Natural killer cell (primary cell): ENCODE measurements around the gene TMEM192. TPM values are rescaled to one million over a fixed set of nuclear protein-coding genes. Genes with fewer than 3 reads are reported as not detected.
A peak's percentile ranks its signal among the peaks of the same experiment; 100 is the strongest.

Experiments used
- ATAC-seq, 3 donors: fragments of 150-1000 bp in 2 of 3; fragments of 200-7000 bp in 1 of 3; cut with Tn5 transposase; 1 replicate in 1 of 3; 2 replicates in 2 of 3; pipeline ENCODE4 v1.10.0; 2021; ENCODE audit warnings: mild to moderate bottlenecking in 2 of 3, moderate library complexity in 2 of 3
- DNase-seq, 2 donors: peaks; one replicate each; pipeline versions ENCODE4 v3.0.0 to v3.0.0-alpha.2; 2013 to 2021; ENCODE audit warnings: mixed read lengths in 1 of 2
- H3K27ac ChIP-seq: one replicate; pipeline ENCODE4 v1.5.1; 2013; ENCODE audit warnings: mild to moderate bottlenecking, low read length
- H3K27me3 ChIP-seq: one replicate; pipeline ENCODE4 v1.6.1; 2013; ENCODE audit warnings: low read length; ENCODE audit not compliant: control insufficient read depth, insufficient read depth
- H3K36me3 ChIP-seq: one replicate; pipeline ENCODE4 v1.6.1; 2013; ENCODE audit warnings: low read length; ENCODE audit not compliant: control insufficient read depth, insufficient read depth
- H3K4me1 ChIP-seq: one replicate; pipeline ENCODE4 v1.6.1; 2013; ENCODE audit warnings: low read length; ENCODE audit not compliant: control insufficient read depth, insufficient read depth
- H3K4me3 ChIP-seq: one replicate; pipeline ENCODE4 v1.5.1; 2013; ENCODE audit warnings: low read length
- H3K9me3 ChIP-seq: one replicate; pipeline ENCODE4 v1.6.1; 2013; ENCODE audit warnings: low read length; ENCODE audit not compliant: control insufficient read depth, insufficient read depth
- H3K27ac Mint-ChIP-seq, 2 donors: one replicate each; pipeline ENCODE4 v1.8.0; 2022; ENCODE audit warnings: mild to moderate bottlenecking in 2 of 2, mixed read lengths in 2 of 2, moderate library complexity in 1 of 2
- H3K27me3 Mint-ChIP-seq, 2 donors: one replicate each; pipeline ENCODE4 v1.8.0; 2022; ENCODE audit warnings: low read depth in 2 of 2, mixed read lengths in 2 of 2
- H3K36me3 Mint-ChIP-seq: one replicate; pipeline ENCODE4 v1.8.0; 2022; ENCODE audit warnings: mixed read lengths
- H3K4me1 Mint-ChIP-seq, 2 donors: one replicate each; pipeline ENCODE4 v1.8.0; 2022; ENCODE audit warnings: mixed read lengths in 2 of 2
- H3K4me3 Mint-ChIP-seq: one replicate; pipeline ENCODE4 v1.8.0; 2022; ENCODE audit warnings: mild to moderate bottlenecking, moderate library complexity, mixed read lengths
- H3K9me3 Mint-ChIP-seq, 2 donors: one replicate each; pipeline ENCODE4 v1.8.0; 2022; ENCODE audit warnings: mixed read lengths in 2 of 2
- CTCF ChIP-seq: fragments of 200-600 bp; IDR thresholded peaks from one replicate; pipeline ENCODE4 v1.8.0; 2022; ENCODE audit warnings: antibody characterized with exemption
- WGBS: methylation state at CpG from one replicate; pipeline ENCODE4 v1.1.7; 2013; ENCODE audit warnings: missing lambda C conversion rate; ENCODE audit not compliant: insufficient coverage; 5-methylcytosine and 5-hydroxymethylcytosine counted together
- intact Hi-C: fragments of 100-400 bp; cut with micrococcal nuclease; formaldehyde crosslinking; loops from one replicate; pipeline ENCODE4 v1.14.2; 2022
- total RNA-seq, 4 donors: library from RNA; stranded (reverse); fragments of 120-200 nt in 1 of 4; gene quantifications; one replicate each; pipeline versions ENCODE4 v1.2.3 to v1.2.4, GENCODE V29; 2013 to 2022

Gene TMEM192
- total RNA-seq = 10 to 100 TPM in 2 of 3 donors, 1 to 10 TPM in 1; 9.4 to 11.4 (median 11.0) TPM
- total RNA-seq (2013) = 18.0 TPM

DNA sequence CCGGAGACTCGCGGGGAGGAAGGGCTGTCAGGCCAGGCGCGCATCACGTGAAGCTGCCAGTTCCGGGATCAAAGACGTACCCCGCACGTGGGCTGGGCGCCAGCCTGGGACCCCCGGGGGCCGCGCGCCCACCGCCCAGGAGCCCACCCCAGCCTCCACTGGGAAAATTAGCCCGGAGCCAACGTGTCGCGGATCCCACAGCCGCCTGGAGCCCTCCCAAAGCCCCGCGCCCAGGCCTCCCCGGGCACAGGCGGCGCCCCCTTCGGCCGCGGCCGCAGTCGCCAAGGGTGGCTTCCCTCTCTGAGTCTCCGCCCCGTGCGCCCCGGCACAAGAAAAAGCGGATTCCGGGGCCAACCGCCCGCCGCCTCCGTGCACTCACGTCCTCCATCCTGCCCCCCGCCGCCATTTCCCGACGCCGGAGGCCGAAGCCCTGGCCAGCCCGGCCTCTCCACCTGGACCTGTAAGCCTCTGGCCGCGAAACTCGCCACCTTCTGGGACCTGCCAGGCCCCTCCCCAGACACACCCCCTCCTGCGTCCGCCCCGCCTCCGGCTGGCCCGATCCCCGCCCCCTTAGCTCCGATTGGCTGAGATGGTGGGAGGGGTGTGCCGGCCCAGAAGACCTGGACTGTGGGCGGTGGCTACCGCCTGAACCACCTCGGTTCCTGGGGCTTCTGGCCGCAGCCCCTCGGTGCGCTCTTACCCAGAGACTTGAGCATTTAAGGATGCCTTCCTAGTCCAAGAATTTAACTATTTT lies at the start of gene TMEM192:
TMEM192 (minus strand) TSS at position 493 of the 754 bp plus-strand sequence; CDS start at position 406, 87 bp downstream.
- Mint-ChIP-seq H3K27ac (peak within 1 kb of the TSS; percentile 88 to 96), H3K36me3 (no peaks in the 10 kb centered on the region), H3K4me3 (peak within 1 kb of the TSS; percentile 93), H3K27me3 (peaks cover 9 to 11% of the 10 kb centered on the region in 2 donors), H3K4me1 (peaks cover 18 to 26% of the 10 kb centered on the region in 2 donors), H3K9me3 (no peaks in the 10 kb centered on the region)
- DNase-seq = peak; percentile 93 to 96
- peak within 1 kb of the TSS; percentile 79 for H3K4me3 ChIP-seq
- no peaks in the 10 kb centered on the region for H3K9me3 ChIP-seq
- H3K4me1 ChIP-seq = peaks cover 6% of the 10 kb centered on the region
- no peaks in the 10 kb centered on the region for H3K27me3 ChIP-seq
- H3K27ac ChIP-seq = peak within 1 kb of the TSS; percentile 83
- TF ChIP-seq CTCF = no peak
- intact Hi-C loops = loop anchor here (2.0 to 5.0 kb wide), 3 partner anchors 95 to 1945 kb away; partner anchors contain the start of genes KLHL2, MSMO1 and NAF1
- peak; percentile 95 to 99 (median 96) for ATAC-seq
- no peaks in the 10 kb centered on the region for H3K36me3 ChIP-seq
- under 1% methylated on average over 66 of the region's 66 CpGs for WGBS

DNA sequence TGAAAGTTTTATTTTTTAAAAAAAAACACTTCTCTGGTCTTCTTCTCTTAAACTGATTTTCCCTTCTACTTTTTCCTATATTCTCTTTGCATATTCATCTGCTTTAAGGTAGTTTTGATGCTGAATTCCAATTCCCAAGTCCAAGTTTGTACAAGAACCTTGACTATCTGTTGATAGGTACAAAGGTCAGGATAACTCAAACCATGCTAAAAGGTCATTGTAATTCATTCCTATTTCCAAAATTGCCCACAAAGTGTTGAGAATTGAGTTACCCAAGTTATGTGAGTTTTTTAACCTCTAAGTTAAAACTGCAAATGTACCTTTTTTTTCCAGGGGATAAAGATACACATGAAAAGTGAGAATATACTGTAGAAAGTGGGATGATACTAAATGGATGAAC lies 46.1 kb upstream of the TMEM192 start:
- no peak for DNase-seq
- peaks cover 3 to 9% of the 10 kb centered on the region in 2 donors for H3K27me3 Mint-ChIP-seq
- no peaks in the 10 kb centered on the region for H3K4me1 ChIP-seq
- H3K9me3 Mint-ChIP-seq = peaks cover 0 to 3% of the 10 kb centered on the region in 2 donors
- H3K27ac Mint-ChIP-seq = no peak overlapping the region
- H3K27ac ChIP-seq = no peak overlapping the region
- intact Hi-C loops = no loop called here
- no peak for TF ChIP-seq CTCF
- no peaks in the 10 kb centered on the region for H3K9me3 ChIP-seq
- H3K36me3 ChIP-seq = no peaks in the 10 kb centered on the region
- no peak for ATAC-seq
- H3K36me3 Mint-ChIP-seq = no peaks in the 10 kb centered on the region
- no peak overlapping the region for H3K4me3 Mint-ChIP-seq
- no peaks in the 10 kb centered on the region for H3K27me3 ChIP-seq
- no peak overlapping the region for H3K4me3 ChIP-seq
- no peaks in the 10 kb centered on the region for H3K4me1 Mint-ChIP-seq

- TF ChIP-seq CTCF = no peak
- H3K4me1 ChIP-seq = no peaks in the 10 kb centered on the region
- no peak overlapping the region for H3K27ac ChIP-seq
- intact Hi-C loops = no loop called here
- Mint-ChIP-seq H3K4me3 (no peak overlapping the region), H3K27ac (no peak overlapping the region), H3K9me3 (peaks cover 0 to 3% of the 10 kb centered on the region in 2 donors), H3K36me3 (no peaks in the 10 kb centered on the region), H3K4me1 (no peaks in the 10 kb centered on the region), H3K27me3 (peaks cover 10 to 15% of the 10 kb centered on the region in 2 donors)
- 92% methylated on average over 2 of the region's 2 CpGs for WGBS
- no peaks in the 10 kb centered on the region for H3K9me3 ChIP-seq
- no peak overlapping the region for H3K4me3 ChIP-seq
- H3K36me3 ChIP-seq = no peaks in the 10 kb centered on the region
- ATAC-seq = no peak
- no peak for DNase-seq
- peaks cover 2% of the 10 kb centered on the region for H3K27me3 ChIP-seq
Measured at GRCh38 chr4:165156906-165157305, 44.2 kb upstream of the TMEM192 start.

DNA sequence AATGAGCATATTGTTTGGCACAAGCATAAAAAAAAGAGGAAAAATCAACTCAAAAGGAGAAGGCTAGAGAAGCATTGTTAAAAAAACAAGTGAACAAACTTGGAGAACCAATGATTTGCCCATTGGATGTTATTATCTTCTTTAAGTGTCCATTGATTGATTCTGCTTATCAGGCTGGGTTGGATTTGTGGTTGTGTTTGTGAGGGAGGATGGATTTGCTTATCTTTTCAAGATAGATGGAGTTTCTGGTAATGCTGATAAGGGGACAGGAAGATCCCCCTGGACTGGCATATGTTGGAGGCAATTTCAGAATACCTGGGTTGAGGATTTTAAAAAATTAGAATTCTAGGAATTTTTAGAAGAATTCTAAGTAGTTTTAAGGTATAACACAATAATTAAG lies 41.8 kb upstream of the TMEM192 start:
- Mint-ChIP-seq H3K36me3 (no peaks in the 10 kb centered on the region), H3K27ac (no peak overlapping the region), H3K4me1 (no peaks in the 10 kb centered on the region), H3K27me3 (peaks cover 15 to 18% of the 10 kb centered on the region in 2 donors), H3K9me3 (peaks cover 0 to 3% of the 10 kb centered on the region in 2 donors), H3K4me3 (no peak overlapping the region)
- intact Hi-C loops = no loop called here
- Histone ChIP-seq H3K4me1 (no peaks in the 10 kb centered on the region), H3K36me3 (no peaks in the 10 kb centered on the region), H3K27me3 (peaks cover 2% of the 10 kb centered on the region), H3K4me3 (no peak overlapping the region), H3K9me3 (no peaks in the 10 kb centered on the region), H3K27ac (no peak overlapping the region)
- ATAC-seq = no peak
- TF ChIP-seq CTCF = no peak
- DNase-seq = no peak
